MCF 10A (cell line): ENCODE data around the gene PTPRN2. TPM values are rescaled to one million over a fixed set of nuclear protein-coding genes. Genes with fewer than 3 reads are reported as not detected.

Experiments used
- BruUV-seq: library from RNA; stranded (reverse); fragments of 400-500 nt; replicated peaks from 2 replicates; lab custom pipeline; 2021; lab: Mats Ljungman, UMichigan
- CTCF ChIA-PET: fragments of 300-600 bp; sonication (Branson Sonifier 250); formaldehyde crosslinking; extraction: SDS; loops from one replicate; lab custom pipeline; 2021; ENCODE audit warnings: antibody characterized with exemption, inconsistent platforms; lab: Yijun Ruan, JAX
- POLR2A ChIA-PET: fragments of 300-600, 350-650 bp; sonication (Branson Sonifier 250); formaldehyde crosslinking; extraction: SDS; loops from one replicate; lab custom pipeline; 2020; ENCODE audit warnings: antibody characterized with exemption, inconsistent platforms; lab: Yijun Ruan, JAX
- DNase-seq: peaks from one replicate; pipeline ENCODE4 v3.0.0-alpha.2; 2018; ENCODE audit not compliant: unreplicated experiment
- H3K27ac Mint-ChIP-seq: one replicate; pipeline ENCODE4 v1.8.0; 2022; ENCODE audit warnings: mild to moderate bottlenecking, low read depth, mixed read lengths; ENCODE audit not compliant: unreplicated experiment
- H3K27me3 Mint-ChIP-seq: one replicate; pipeline ENCODE4 v1.8.0; 2022; ENCODE audit warnings: mixed read lengths; ENCODE audit not compliant: insufficient read depth, unreplicated experiment
- H3K36me3 Mint-ChIP-seq: one replicate; pipeline ENCODE4 v1.8.0; 2022; ENCODE audit warnings: mild to moderate bottlenecking, moderate library complexity, mixed read lengths; ENCODE audit not compliant: insufficient read depth, unreplicated experiment
- H3K4me1 Mint-ChIP-seq: one replicate; pipeline ENCODE4 v1.8.0; 2022; ENCODE audit warnings: mixed read lengths; ENCODE audit not compliant: insufficient read depth, unreplicated experiment
- H3K4me3 Mint-ChIP-seq: one replicate; pipeline ENCODE4 v1.8.0; 2022; ENCODE audit warnings: mild to moderate bottlenecking, moderate library complexity, mixed read lengths; ENCODE audit not compliant: unreplicated experiment
- H3K9me3 Mint-ChIP-seq: one replicate; pipeline ENCODE4 v1.8.0; 2022; ENCODE audit warnings: mixed read lengths; ENCODE audit not compliant: unreplicated experiment
- intact Hi-C: fragments of 100-400 bp; cut with micrococcal nuclease; formaldehyde crosslinking; loops from 2 replicates; pipeline ENCODE4 v1.14.1; 2022
- total RNA-seq: library from RNA; stranded (reverse); gene quantifications from 2 replicates; pipeline ENCODE4 v1.2.3, GENCODE V29; 2022
- TF ChIP-seq, protein P1 (sequence below): fragments of 200-600 bp; IDR thresholded peaks from one replicate; pipeline ENCODE4 v1.8.0; 2022; ENCODE audit warnings: antibody characterized with exemption, mild to moderate bottlenecking; ENCODE audit not compliant: unreplicated experiment

Gene PTPRN2
- total RNA-seq, 1 experiment from 2014 or later: 4.5 TPM

DNA sequence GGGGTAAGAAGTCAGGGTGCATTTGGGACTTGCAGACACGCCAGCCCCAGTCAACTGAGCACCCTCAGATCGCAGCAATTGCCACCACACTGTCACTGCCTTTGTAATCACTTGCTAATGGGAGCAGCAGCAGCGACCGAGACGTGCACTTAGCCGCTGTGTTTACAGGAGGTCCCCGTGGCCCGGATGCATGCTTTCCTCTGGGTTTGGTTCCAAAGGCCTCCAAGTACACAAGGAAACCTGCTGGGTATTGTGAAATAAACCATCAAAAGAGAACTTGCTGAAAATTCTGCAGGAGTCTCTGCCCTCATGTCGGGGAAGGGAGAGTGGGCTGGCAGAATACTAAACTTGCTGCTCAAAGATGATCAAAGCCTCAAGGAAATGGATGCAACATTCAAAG is 909.1 kb downstream of the PTPRN2 start:
- POLR2A ChIA-PET: no interaction called here
- TF ChIP-seq, protein P1, sequence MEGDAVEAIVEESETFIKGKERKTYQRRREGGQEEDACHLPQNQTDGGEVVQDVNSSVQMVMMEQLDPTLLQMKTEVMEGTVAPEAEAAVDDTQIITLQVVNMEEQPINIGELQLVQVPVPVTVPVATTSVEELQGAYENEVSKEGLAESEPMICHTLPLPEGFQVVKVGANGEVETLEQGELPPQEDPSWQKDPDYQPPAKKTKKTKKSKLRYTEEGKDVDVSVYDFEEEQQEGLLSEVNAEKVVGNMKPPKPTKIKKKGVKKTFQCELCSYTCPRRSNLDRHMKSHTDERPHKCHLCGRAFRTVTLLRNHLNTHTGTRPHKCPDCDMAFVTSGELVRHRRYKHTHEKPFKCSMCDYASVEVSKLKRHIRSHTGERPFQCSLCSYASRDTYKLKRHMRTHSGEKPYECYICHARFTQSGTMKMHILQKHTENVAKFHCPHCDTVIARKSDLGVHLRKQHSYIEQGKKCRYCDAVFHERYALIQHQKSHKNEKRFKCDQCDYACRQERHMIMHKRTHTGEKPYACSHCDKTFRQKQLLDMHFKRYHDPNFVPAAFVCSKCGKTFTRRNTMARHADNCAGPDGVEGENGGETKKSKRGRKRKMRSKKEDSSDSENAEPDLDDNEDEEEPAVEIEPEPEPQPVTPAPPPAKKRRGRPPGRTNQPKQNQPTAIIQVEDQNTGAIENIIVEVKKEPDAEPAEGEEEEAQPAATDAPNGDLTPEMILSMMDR: no peak
- no peak overlapping the region for H3K4me3 Mint-ChIP-seq
- no peak for DNase-seq
- no peaks in the 10 kb centered on the region for H3K9me3 Mint-ChIP-seq
- no peaks in the 10 kb centered on the region for H3K36me3 Mint-ChIP-seq
- intact Hi-C loops: no loop called here
- no peak overlapping the region for H3K27ac Mint-ChIP-seq
- H3K4me1 Mint-ChIP-seq: no peaks in the 10 kb centered on the region
- CTCF ChIA-PET: interaction anchor here (0.6 kb wide), 1 partner anchor 710 kb away, joined by 3 read pairs; no protein-coding TSS in a partner anchor
- no TSS peak for BruUV-seq
- peaks cover 34% of the 10 kb centered on the region for H3K27me3 Mint-ChIP-seq

DNA sequence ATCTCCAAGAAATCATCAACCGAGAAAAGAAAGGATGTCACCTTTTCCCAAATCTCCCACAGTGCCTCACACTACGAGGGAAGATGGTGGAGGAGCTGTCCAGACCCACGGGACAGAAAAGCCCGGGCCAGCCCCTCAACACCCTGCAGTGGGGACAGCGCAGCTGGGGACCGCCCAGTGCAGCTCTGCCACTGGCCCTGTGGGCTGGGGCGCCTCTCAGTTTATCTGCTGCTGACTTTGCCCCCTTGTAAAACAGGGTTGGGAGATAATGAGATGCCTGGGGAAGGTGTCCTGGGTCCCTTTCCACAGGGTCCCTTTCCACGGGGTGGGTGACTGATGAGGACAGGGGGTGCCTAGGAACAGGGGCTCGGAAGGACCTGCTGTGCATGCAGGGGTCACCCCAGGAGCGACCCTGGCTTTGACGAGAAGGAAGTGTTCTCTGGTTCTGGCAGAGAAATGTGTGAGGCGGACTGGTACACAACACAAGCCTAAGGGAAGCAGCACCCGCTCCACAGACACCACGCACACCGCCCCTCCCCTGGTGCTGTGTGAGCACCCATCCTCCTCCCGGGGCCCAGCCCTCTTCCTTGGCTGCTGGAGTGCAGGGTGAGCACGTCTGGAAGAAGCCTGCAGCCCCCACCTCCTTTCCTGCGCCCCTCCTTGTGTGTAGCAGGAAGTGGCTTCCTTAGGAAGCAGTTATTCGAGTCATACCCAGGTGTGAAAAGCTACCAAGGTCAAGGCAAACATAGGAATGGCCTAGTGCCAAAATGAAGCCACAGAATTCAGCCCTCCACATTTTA is 911.0 kb downstream of the PTPRN2 start:
- Mint-ChIP-seq H3K36me3 (no peaks in the 10 kb centered on the region), H3K9me3 (peaks cover 8% of the 10 kb centered on the region), H3K4me3 (no peak overlapping the region), H3K27ac (no peak overlapping the region), H3K4me1 (no peaks in the 10 kb centered on the region), H3K27me3 (peaks cover 22% of the 10 kb centered on the region)
- CTCF ChIA-PET: interaction anchor here (0.6 kb wide), 1 partner anchor 208 kb away, joined by 4 read pairs; no protein-coding TSS in a partner anchor
- TF ChIP-seq, protein P1: no peak
- POLR2A ChIA-PET: no interaction called here
- BruUV-seq: no TSS peak
- intact Hi-C loops: no loop called here
- DNase-seq: no peak

DNA sequence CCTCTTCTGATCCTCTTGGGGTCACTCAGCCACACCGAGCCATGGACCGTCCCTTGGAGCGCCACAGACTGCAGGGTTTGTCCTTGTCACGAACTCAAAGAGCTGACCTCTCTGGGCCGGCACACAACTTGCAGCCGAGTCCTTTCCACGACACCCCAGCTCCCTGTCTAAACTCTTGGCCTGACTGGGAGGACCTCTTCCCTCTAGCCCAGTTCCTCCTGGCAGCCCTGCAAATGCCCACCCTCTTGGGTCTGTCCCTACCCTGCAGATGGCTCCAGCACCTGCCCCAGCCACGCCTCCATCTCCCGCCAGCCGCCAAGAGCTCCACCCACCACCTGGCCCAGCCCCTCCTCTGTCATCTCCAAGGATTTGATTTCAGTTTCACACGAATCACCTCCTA is 911.6 kb downstream of the PTPRN2 start:
- intact Hi-C loops: no loop called here
- Mint-ChIP-seq H3K36me3 (no peaks in the 10 kb centered on the region), H3K27ac (no peak overlapping the region), H3K9me3 (peaks cover 8% of the 10 kb centered on the region), H3K4me3 (no peak overlapping the region), H3K27me3 (peaks cover 16% of the 10 kb centered on the region), H3K4me1 (no peaks in the 10 kb centered on the region)
- ChIA-PET CTCF (interaction anchor here (0.6 kb wide), 1 partner anchor 207 kb away, joined by 4 read pairs; no protein-coding TSS in a partner anchor), POLR2A (no interaction called here)
- DNase-seq: no peak
- BruUV-seq: no TSS peak
- TF ChIP-seq, protein P1: no peak

DNA sequence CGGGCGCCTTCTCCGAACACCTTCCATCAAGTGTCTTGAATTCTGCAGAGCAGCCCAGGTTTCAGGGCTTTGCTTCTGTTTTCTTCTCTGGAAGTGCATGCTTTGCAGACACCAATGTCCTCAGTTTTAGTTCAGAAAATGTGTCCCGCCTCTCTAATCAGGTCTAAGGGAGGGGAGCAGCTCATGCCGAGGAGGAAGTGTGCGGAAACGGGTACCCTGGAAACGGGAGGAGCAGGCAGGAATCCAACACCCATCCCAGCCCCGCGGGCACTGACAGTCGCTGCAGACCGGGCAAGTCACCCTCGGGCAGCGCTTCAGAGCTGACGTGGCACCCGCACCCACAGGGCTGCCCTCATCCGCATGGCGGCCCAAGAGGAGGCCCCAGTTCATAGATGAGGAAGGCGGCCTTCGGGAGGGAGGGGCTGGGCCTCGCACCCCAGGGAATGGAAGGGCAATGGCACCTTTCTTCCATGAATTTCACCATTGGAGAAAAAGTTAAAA is 912.1 kb downstream of the PTPRN2 start:
- Mint-ChIP-seq H3K4me1 (no peaks in the 10 kb centered on the region), H3K4me3 (no peak overlapping the region), H3K36me3 (no peaks in the 10 kb centered on the region), H3K27me3 (peaks cover 11% of the 10 kb centered on the region), H3K27ac (no peak overlapping the region), H3K9me3 (peaks cover 8% of the 10 kb centered on the region)
- intact Hi-C loops: no loop called here
- CTCF ChIA-PET: no interaction called here
- POLR2A ChIA-PET: no interaction called here
- BruUV-seq: no TSS peak
- TF ChIP-seq, protein P1: no peak
- no peak for DNase-seq
